ENCODE measurements around the gene FAR1. TPM values are rescaled to one million over a fixed set of nuclear protein-coding genes. Genes with fewer than 3 reads are reported as not detected.

The FAR1 gene
- polyA plus RNA-seq, 1 donor from 2014 or later: 110 TPM

DNA sequence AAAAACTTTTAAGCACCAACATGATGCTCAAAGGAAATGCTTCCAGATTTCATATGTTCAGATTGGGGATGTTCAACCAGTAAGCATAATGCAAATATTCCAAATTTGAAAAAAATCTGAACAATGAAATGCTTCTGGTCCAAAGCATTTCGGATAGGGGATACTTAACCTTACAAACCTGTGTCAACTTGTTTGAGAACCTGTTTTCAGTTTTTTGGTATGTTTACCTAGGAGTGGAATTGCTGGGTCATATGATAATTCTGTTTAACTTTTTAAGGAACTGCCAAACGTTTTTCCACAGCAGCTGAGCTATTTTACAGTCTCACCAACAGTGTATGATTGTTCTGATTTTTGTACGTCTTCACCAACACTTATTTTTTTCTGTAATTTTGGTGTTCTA is 23.7 kb downstream of the FAR1 start:
- peaks cover 36% of the 10 kb centered on the region for H3K79me2 ChIP-seq (replicated peaks; ENCODE audit: insufficient read depth, low read length)
- H3K4me3 ChIP-seq (ENCODE audit: low read length): no peak overlapping the region
- H3K9ac ChIP-seq (ENCODE audit: low read length): no peak overlapping the region
- no peaks in the 10 kb centered on the region for H3K9me3 ChIP-seq (ENCODE audit: low read length)
- no peaks in the 10 kb centered on the region for H3K27me3 ChIP-seq (ENCODE audit: insufficient read depth, low read depth, low read length)
- no peaks in the 10 kb centered on the region for H3K36me3 ChIP-seq (ENCODE audit: insufficient read depth, low read length)
- no peaks in the 10 kb centered on the region for H4K20me1 ChIP-seq (ENCODE audit: insufficient read depth)
- H3K27ac ChIP-seq (ENCODE audit: low read length): no peak overlapping the region
- no peak overlapping the region for H2AFZ ChIP-seq (ENCODE audit: low read depth, low read length)
- H3K9me2 ChIP-seq (ENCODE audit: insufficient read depth, low read length): no peaks in the 10 kb centered on the region
- no peak overlapping the region for H3K4me2 ChIP-seq (ENCODE audit: low read length)
- TF ChIP-seq RAD21 (conservative IDR thresholded peaks at IDR 0.05): no peak
- TF ChIP-seq, protein P1, sequence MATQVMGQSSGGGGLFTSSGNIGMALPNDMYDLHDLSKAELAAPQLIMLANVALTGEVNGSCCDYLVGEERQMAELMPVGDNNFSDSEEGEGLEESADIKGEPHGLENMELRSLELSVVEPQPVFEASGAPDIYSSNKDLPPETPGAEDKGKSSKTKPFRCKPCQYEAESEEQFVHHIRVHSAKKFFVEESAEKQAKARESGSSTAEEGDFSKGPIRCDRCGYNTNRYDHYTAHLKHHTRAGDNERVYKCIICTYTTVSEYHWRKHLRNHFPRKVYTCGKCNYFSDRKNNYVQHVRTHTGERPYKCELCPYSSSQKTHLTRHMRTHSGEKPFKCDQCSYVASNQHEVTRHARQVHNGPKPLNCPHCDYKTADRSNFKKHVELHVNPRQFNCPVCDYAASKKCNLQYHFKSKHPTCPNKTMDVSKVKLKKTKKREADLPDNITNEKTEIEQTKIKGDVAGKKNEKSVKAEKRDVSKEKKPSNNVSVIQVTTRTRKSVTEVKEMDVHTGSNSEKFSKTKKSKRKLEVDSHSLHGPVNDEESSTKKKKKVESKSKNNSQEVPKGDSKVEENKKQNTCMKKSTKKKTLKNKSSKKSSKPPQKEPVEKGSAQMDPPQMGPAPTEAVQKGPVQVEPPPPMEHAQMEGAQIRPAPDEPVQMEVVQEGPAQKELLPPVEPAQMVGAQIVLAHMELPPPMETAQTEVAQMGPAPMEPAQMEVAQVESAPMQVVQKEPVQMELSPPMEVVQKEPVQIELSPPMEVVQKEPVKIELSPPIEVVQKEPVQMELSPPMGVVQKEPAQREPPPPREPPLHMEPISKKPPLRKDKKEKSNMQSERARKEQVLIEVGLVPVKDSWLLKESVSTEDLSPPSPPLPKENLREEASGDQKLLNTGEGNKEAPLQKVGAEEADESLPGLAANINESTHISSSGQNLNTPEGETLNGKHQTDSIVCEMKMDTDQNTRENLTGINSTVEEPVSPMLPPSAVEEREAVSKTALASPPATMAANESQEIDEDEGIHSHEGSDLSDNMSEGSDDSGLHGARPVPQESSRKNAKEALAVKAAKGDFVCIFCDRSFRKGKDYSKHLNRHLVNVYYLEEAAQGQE (IDR thresholded peaks at IDR 0.05; ENCODE audit: borderline replicate concordance): no peak
- no peak for TF ChIP-seq POLR2AphosphoS5 (IDR thresholded peaks at IDR 0.05)
- TF ChIP-seq TAF1 (IDR thresholded peaks at IDR 0.05; ENCODE audit: low read depth): no peak
- TF ChIP-seq EZH2 (IDR thresholded peaks at IDR 0.05; ENCODE audit: borderline replicate concordance, insufficient read depth, low read length, poor library complexity, severe bottlenecking): no peak
- no peak for TF ChIP-seq CTCF (IDR thresholded peaks at IDR 0.05; ENCODE audit: poor library complexity, severe bottlenecking)
- TF ChIP-seq MXI1 (conservative IDR thresholded peaks at IDR 0.05; ENCODE audit: poor library complexity, severe bottlenecking): no peak
- TF ChIP-seq EP300 (conservative IDR thresholded peaks at IDR 0.05; ENCODE audit: poor library complexity, severe bottlenecking): no peak
- no peak for TF ChIP-seq SMC3 (conservative IDR thresholded peaks at IDR 0.05; ENCODE audit: poor library complexity)
- peaks cover under 1% of the 10 kb centered on the region for H3F3A ChIP-seq (ENCODE audit: insufficient read depth, low read length, poor library complexity, severe bottlenecking)

- Histone ChIP-seq H3K4me3 (ENCODE audit: low read length) (no peak overlapping the region), H4K20me1 (ENCODE audit: insufficient read depth) (no peaks in the 10 kb centered on the region), H2AFZ (ENCODE audit: low read depth, low read length) (no peak overlapping the region), H3K9me2 (ENCODE audit: insufficient read depth, low read length) (no peaks in the 10 kb centered on the region), H3K36me3 (ENCODE audit: insufficient read depth, low read length) (no peaks in the 10 kb centered on the region), H3K79me2 (replicated peaks; ENCODE audit: insufficient read depth, low read length) (peaks cover 29% of the 10 kb centered on the region), H3K9me3 (ENCODE audit: low read length) (no peaks in the 10 kb centered on the region), H3K9ac (ENCODE audit: low read length) (no peak overlapping the region), H3F3A (ENCODE audit: insufficient read depth, low read length, poor library complexity, severe bottlenecking) (no peaks in the 10 kb centered on the region), H3K4me2 (ENCODE audit: low read length) (no peak overlapping the region), H3K27ac (ENCODE audit: low read length) (no peak overlapping the region), H3K27me3 (ENCODE audit: insufficient read depth, low read depth, low read length) (no peaks in the 10 kb centered on the region)
- TF ChIP-seq TAF1 (IDR thresholded peaks at IDR 0.05; ENCODE audit: low read depth) (no peak), EP300 (conservative IDR thresholded peaks at IDR 0.05; ENCODE audit: poor library complexity, severe bottlenecking) (no peak)
Observed at GRCh38 chr11:13694115-13694514, 25.6 kb downstream of the FAR1 start.

GRCh38 chr11:13695886-13696285 is 27.4 kb downstream of the FAR1 start:
- H3K9me2 ChIP-seq (ENCODE audit: insufficient read depth, low read length): no peaks in the 10 kb centered on the region
- no peak overlapping the region for H3K9ac ChIP-seq (ENCODE audit: low read length)
- no peak overlapping the region for H3K4me2 ChIP-seq (ENCODE audit: low read length)
- no peaks in the 10 kb centered on the region for H4K20me1 ChIP-seq (ENCODE audit: insufficient read depth)
- peaks cover 24% of the 10 kb centered on the region for H3K79me2 ChIP-seq (replicated peaks; ENCODE audit: insufficient read depth, low read length)
- H3F3A ChIP-seq (ENCODE audit: insufficient read depth, low read length, poor library complexity, severe bottlenecking): no peaks in the 10 kb centered on the region
- H3K27me3 ChIP-seq (ENCODE audit: insufficient read depth, low read depth, low read length): no peaks in the 10 kb centered on the region
- no peaks in the 10 kb centered on the region for H3K36me3 ChIP-seq (ENCODE audit: insufficient read depth, low read length)
- H3K27ac ChIP-seq (ENCODE audit: low read length): no peak overlapping the region
- no peak overlapping the region for H3K4me3 ChIP-seq (ENCODE audit: low read length)
- TF ChIP-seq EZH2 (IDR thresholded peaks at IDR 0.05; ENCODE audit: borderline replicate concordance, insufficient read depth, low read length, poor library complexity, severe bottlenecking) (no peak), RAD21 (conservative IDR thresholded peaks at IDR 0.05) (no peak), TAF1 (IDR thresholded peaks at IDR 0.05; ENCODE audit: low read depth) (no peak), POLR2AphosphoS5 (IDR thresholded peaks at IDR 0.05) (no peak)
- no peak overlapping the region for H2AFZ ChIP-seq (ENCODE audit: low read depth, low read length)
- no peaks in the 10 kb centered on the region for H3K9me3 ChIP-seq (ENCODE audit: low read length)
